HG02623 (cell line): Measurements from ENCODE around the gene ACSL1.
A peak's percentile ranks its signal among the peaks of the same experiment; 100 is the strongest.
"Not testable (repeated sequence)": the region's sequence is repeated elsewhere in the genome, so short reads cannot be mapped to it uniquely, and the experiment has no call there.

ENCODE experiments used
- ATAC-seq: cut with Tn5 transposase; IDR thresholded peaks from one replicate; pipeline ENCODE4 v1.9.1; 2021; ENCODE audit warnings: moderate library complexity; ENCODE audit not compliant: unreplicated experiment

The ACSL1 gene

GRCh38 chr4:184843984-184844554 lies 18.3 kb upstream of the ACSL1 start:
- ATAC-seq, result no peak

- not testable (repeated sequence) for ATAC-seq
Observed at GRCh38 chr4:184839075-184839399, 13.3 kb upstream of the ACSL1 start.

GRCh38 chr4:184838249-184839074 lies 12.7 kb upstream of the ACSL1 start:
- no peak for ATAC-seq

- no peak for ATAC-seq
Observed at GRCh38 chr4:184836613-184837012, 10.8 kb upstream of the ACSL1 start.

- no peak for ATAC-seq
Observed at GRCh38 chr4:184833046-184833838, 7.5 kb upstream of the ACSL1 start.

GRCh38 chr4:184831153-184831552 lies 5.4 kb upstream of the ACSL1 start:
- no peak for ATAC-seq

GRCh38 chr4:184826691-184827270 lies 1.0 kb upstream of the ACSL1 start:
- ATAC-seq, result no peak

- peak; percentile 15 for ATAC-seq
Observed at GRCh38 chr4:184825141-184825895, 450 bp downstream of the ACSL1 start.

GRCh38 chr4:184824776-184825084 lies 1.0 kb downstream of the ACSL1 start:
- ATAC-seq, result no peak

- peak; percentile 9 for ATAC-seq
Observed at GRCh38 chr4:184824081-184824775, 1.5 kb downstream of the ACSL1 start.

GRCh38 chr4:184823014-184823413 lies 2.8 kb downstream of the ACSL1 start:
- no peak for ATAC-seq

GRCh38 chr4:184822356-184822755 lies 3.4 kb downstream of the ACSL1 start:
- no peak for ATAC-seq

- no peak for ATAC-seq
Observed at GRCh38 chr4:184821242-184821641, 4.5 kb downstream of the ACSL1 start.

GRCh38 chr4:184819786-184820185 lies 6.0 kb downstream of the ACSL1 start:
- ATAC-seq, result no peak

GRCh38 chr4:184818216-184818564 lies 7.6 kb downstream of the ACSL1 start:
- ATAC-seq, result peak; percentile 32

GRCh38 chr4:184817494-184818215 lies 8.1 kb downstream of the ACSL1 start:
- no peak for ATAC-seq

GRCh38 chr4:184816962-184817361 lies 8.8 kb downstream of the ACSL1 start:
- no peak for ATAC-seq

GRCh38 chr4:184815046-184815877 lies 10.5 kb downstream of the ACSL1 start:
- peak; percentile 67 for ATAC-seq

GRCh38 chr4:184814686-184815045 lies 11.1 kb downstream of the ACSL1 start:
- ATAC-seq, result no peak
